DMS79 (cell line): ENCODE measurements around the gene AQP5.
"Not testable (repeated sequence)": the region's sequence is repeated elsewhere in the genome, so short reads cannot be mapped to it uniquely, and the experiment has no call there.

ENCODE experiments used
- DNase-seq: peaks from one replicate; lab custom pipeline; 2025; lab: John Stamatoyannopoulos, UW

AQP5 gene

GRCh38 chr12:49980501-49981349 lies 19.1 kb downstream of the AQP5 start:
- DNase-seq: no peak

- no peak for DNase-seq
Observed at GRCh38 chr12:49982246-49983087, 20.8 kb downstream of the AQP5 start.

- DNase-seq: peak; percentile 57
Observed at GRCh38 chr12:49983892-49984291, 22.2 kb downstream of the AQP5 start.

DNA sequence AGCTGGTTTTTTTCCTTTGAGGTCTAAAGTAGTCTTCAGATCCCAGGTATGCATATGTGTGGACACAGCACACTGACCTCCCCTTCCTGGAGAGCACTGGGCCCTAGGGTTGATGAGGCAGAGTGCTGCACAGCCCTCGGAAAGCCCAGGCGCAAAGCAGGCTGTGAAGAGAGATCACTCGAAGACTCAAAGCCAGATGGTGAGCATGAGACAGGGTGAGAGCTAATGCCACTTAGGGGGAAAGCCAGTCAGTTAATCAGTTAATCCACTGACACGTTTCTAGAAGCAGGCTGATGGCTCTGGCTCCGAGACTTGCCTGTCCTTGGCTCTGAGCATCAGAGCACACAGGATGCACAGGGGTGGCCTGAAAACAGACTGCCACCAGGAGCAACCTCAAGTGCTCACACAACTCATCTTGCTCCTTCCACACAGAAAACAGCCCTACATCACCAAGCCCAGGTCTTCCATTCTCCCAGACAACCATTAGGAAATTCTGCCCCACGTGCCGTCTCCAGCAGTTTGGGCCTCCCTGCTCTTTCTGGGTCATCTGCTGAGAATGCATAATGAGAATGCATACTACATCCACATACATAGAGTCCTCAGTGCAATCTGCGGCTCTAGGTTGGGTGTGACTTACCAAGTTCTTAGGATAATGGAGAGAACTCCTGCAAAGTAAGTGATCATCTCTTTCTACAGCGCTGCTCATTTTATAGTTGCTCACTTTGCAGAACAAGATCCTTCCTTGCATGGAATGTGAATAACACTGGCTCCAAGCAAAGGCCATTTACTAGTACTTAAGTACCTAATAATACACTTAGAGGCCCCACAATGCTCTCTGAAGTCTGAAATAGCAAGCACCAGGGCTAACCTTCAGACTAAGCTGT lies 23.0 kb downstream of the AQP5 start:
- no peak for DNase-seq

GRCh38 chr12:49985981-49986380 lies 24.3 kb downstream of the AQP5 start:
- DNase-seq: peak; percentile 62

GRCh38 chr12:49986476-49986875 lies 24.8 kb downstream of the AQP5 start:
- not testable (repeated sequence) for DNase-seq

- DNase-seq: peak; percentile 57
Observed at GRCh38 chr12:49987625-49988303, 26.1 kb downstream of the AQP5 start.

GRCh38 chr12:49989400-49989799 lies 27.7 kb downstream of the AQP5 start:
- DNase-seq: not testable (repeated sequence)

DNA sequence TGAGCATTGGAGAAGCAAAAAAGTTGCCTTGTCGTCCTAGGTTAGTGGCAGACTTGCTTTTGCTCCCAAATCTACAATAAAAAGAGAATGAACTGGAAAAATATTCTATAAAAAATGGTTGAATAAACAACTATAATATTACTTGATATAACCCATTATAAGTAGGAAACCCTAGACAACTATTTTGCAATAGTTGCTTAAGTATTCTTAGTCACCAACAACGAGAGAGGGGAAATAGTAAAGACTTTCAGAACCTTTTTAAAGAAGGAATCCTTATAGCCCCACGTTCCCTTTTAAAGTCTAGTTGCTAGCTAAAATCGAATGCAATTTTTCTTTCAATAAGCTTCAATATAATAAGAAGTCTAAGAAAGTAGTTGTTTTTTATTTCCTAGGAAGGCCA lies 28.6 kb downstream of the AQP5 start:
- no peak for DNase-seq

- no peak for DNase-seq
Observed at GRCh38 chr12:49998453-49998852, 36.8 kb downstream of the AQP5 start.

GRCh38 chr12:50003595-50003994 lies 41.9 kb downstream of the AQP5 start:
- no peak for DNase-seq

DNA sequence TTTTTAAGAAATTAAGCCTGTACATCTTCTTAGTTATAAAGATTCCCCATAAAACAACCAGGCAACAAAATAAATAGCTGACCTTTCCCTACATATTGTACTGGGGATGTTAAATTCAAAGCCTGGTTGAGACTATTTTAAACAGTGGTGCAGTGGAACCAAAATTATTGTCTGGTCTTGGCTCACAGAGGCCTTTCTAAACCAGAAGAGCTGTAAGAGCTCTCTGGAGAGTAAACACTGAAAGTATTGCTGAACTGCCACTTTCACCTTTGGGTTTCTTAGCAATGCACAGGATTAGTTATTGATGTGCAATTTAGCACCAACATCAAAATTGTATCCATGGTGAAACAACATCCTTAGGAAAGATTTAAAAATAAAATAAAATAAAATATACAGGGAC lies 43.0 kb downstream of the AQP5 start:
- DNase-seq: no peak

DNA sequence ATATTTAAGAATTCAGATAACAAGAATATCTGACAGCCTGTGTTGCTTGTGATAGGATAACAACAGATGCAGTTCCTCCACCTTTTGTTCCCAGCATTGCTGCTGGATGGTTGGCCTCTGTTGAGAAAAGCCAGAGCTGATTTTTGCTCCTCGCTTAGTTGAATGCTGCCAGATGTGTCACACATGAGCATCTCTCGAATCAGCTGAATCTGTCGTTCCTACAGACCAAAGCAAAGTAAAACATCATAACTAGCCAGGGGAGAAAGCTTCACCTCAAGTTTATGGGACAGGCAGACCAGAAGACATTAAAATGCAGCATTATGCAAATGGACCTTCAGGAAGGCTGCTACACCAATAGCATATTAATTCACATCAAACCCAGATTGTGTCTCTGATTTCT lies 43.5 kb downstream of the AQP5 start:
- no peak for DNase-seq

DNA sequence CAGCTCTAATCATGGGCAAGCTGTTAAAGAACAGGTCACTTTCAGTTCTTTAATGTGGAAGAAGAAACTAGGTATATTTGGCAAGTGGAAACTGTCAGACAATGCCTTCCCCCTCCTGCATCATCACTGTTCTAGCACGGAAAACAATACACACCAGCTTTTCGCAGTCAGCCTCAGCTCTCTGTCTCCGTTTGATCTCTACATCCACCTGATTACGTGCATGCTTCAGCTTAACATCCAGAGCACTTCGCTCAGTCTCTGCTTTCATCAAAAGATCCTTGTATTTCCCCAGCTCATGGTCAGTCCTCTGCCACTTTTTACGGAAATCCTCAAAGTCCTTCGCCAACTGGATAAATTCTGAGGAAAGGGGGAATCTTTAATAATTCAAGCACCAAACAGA lies 44.6 kb downstream of the AQP5 start:
- no peak for DNase-seq

DNA sequence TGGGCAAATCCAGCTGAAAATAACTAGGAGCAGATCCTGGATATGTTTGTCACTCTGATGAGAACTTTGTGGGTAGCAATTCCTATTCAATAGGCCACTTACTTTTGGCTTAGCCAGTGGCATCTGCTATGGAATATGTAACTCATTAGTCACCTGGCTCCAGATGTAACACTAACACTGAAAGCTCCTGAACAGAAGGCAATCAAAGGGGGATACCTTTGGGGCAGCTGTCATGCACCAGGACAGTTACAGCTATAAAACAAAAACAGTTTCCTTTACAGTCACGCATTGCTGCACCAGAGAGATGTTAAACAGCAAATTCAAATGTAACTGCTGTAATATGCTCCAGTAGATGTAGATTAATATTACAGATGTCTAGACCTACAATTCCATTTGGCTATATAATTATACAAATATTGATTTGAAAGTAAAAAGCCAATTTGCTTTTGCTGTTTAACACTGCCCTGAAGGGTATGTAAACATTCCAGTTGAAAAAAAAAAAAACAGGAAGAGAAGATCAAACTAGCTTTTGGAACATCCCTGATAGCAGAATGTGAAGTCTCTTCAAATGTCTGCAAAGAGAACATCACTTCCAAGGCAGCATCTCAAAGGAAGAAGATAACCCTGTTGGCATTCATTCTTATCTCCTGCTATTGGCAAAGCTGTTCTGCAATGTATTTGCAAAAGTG lies 45.2 kb downstream of the AQP5 start:
- DNase-seq: peak; percentile 4

- peak; percentile 11 for DNase-seq
Observed at GRCh38 chr12:50013361-50014147, 51.9 kb downstream of the AQP5 start.

GRCh38 chr12:50014342-50014741 lies 52.7 kb downstream of the AQP5 start:
- no peak for DNase-seq
